Measurements from ENCODE around the gene LZTFL1. TPM values are rescaled to one million over a fixed set of nuclear protein-coding genes. Genes with fewer than 3 reads are reported as not detected.

LZTFL1 gene
- total and polyA plus RNA-seq, 2 experiments from 2014 or later = 6.3 to 13.9 TPM

GRCh38 chr3:45826908-45827307, 15.0 kb downstream of the LZTFL1 start:
- H3K4me1 Mint-ChIP-seq = no peaks in the 10 kb centered on the region
- H4K20me1 ChIP-seq (replicated peaks; ENCODE audit: insufficient read depth) = no peaks in the 10 kb centered on the region
- H3K27me3 Mint-ChIP-seq (ENCODE audit: insufficient read depth, low read depth, poor library complexity) = no peaks in the 10 kb centered on the region
- H3K4me3 ChIP-seq = no peak overlapping the region
- TF ChIP-seq ZNF114 (CRISPR knock-in tag; IDR thresholded peaks at IDR 0.05) = no peak
- TF ChIP-seq, protein P1, sequence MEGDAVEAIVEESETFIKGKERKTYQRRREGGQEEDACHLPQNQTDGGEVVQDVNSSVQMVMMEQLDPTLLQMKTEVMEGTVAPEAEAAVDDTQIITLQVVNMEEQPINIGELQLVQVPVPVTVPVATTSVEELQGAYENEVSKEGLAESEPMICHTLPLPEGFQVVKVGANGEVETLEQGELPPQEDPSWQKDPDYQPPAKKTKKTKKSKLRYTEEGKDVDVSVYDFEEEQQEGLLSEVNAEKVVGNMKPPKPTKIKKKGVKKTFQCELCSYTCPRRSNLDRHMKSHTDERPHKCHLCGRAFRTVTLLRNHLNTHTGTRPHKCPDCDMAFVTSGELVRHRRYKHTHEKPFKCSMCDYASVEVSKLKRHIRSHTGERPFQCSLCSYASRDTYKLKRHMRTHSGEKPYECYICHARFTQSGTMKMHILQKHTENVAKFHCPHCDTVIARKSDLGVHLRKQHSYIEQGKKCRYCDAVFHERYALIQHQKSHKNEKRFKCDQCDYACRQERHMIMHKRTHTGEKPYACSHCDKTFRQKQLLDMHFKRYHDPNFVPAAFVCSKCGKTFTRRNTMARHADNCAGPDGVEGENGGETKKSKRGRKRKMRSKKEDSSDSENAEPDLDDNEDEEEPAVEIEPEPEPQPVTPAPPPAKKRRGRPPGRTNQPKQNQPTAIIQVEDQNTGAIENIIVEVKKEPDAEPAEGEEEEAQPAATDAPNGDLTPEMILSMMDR (conservative IDR thresholded peaks at IDR 0.05; ENCODE audit: low read depth in 2 of 2) = no peak
- TF ChIP-seq ETS1 (IDR thresholded peaks at IDR 0.05) = no peak
- TF ChIP-seq JUNB (IDR thresholded peaks at IDR 0.05; ENCODE audit: unreplicated experiment) = no peak
- TF ChIP-seq STAT1 (IDR thresholded peaks at IDR 0.05; ENCODE audit: unreplicated experiment) = no peak
- TF ChIP-seq CREB1 (CRISPR knock-in tag; IDR thresholded peaks at IDR 0.05; ENCODE audit: low read depth) = no peak
- TF ChIP-seq EZH2 (IDR thresholded peaks at IDR 0.05; ENCODE audit: low read depth, unreplicated experiment) = no peak
- no peak for TF ChIP-seq ZNF462 (CRISPR knock-in tag; IDR thresholded peaks at IDR 0.05)
- TF ChIP-seq POLR2AphosphoS5 (IDR thresholded peaks at IDR 0.05; ENCODE audit: low read depth) = no peak
- no peaks in the 10 kb centered on the region for H3K9me3 Mint-ChIP-seq
- no peak overlapping the region for H2AFZ ChIP-seq
- peaks cover 4% of the 10 kb centered on the region; the same call in 1 of the 2 replicates for H3K36me3 ChIP-seq (ENCODE audit: insufficient read depth)
- no peaks in the 10 kb centered on the region for H3K36me3 Mint-ChIP-seq (ENCODE audit: low read depth)
- no peak overlapping the region for H3K27ac Mint-ChIP-seq
- H3K79me2 ChIP-seq (replicated peaks; ENCODE audit: insufficient read depth) = no peaks in the 10 kb centered on the region
- ATAC-seq (no peak), DNase-seq (ENCODE audit: low spot score) (no peak)
- H3K27me3 ChIP-seq (ENCODE audit: insufficient read depth) = no peaks in the 10 kb centered on the region
- no peak overlapping the region for H3K27ac ChIP-seq (ENCODE audit: low read depth)
- H3K9me2 ChIP-seq (ENCODE audit: insufficient read depth) = no peaks in the 10 kb centered on the region
- no peaks in the 10 kb centered on the region for H3F3A ChIP-seq (replicated peaks; ENCODE audit: low read depth)
- no peak overlapping the region for H3K4me3 Mint-ChIP-seq
- no peaks in the 10 kb centered on the region for H3K4me1 ChIP-seq (ENCODE audit: insufficient read depth)
- no peak overlapping the region for H3K4me2 ChIP-seq

Data from GM23338 (cell line).